Neuron (in vitro differentiated cells): ENCODE measurements around the gene SLC25A13.
"Not testable (repeated sequence)": the region's sequence is repeated elsewhere in the genome, so short reads cannot be mapped to it uniquely, and the experiment has no call there.

Experiments
- H2AFZ ChIP-seq: one replicate; pipeline ENCODE4 v1.6.1; 2013; ENCODE audit warnings: low read depth, mild to moderate bottlenecking, inconsistent platforms, low read length, moderate library complexity
- H3K27me3 ChIP-seq: one replicate; pipeline ENCODE4 v1.6.1; 2013; ENCODE audit warnings: low read length; ENCODE audit not compliant: insufficient read depth
- H3K36me3 ChIP-seq: one replicate; pipeline ENCODE4 v1.6.1; 2013; ENCODE audit warnings: low read length; ENCODE audit not compliant: insufficient read depth
- H3K4me1 ChIP-seq: one replicate; pipeline ENCODE4 v1.6.1; 2013; ENCODE audit warnings: low read length; ENCODE audit not compliant: insufficient read depth
- H3K4me3 ChIP-seq: 2 replicates; pipeline ENCODE4 v1.5.1; 2013; ENCODE audit warnings: mild to moderate bottlenecking, low read length, moderate library complexity
- H3K9me3 ChIP-seq: one replicate; pipeline ENCODE4 v1.6.1; 2013; ENCODE audit warnings: low read length

Gene SLC25A13

DNA sequence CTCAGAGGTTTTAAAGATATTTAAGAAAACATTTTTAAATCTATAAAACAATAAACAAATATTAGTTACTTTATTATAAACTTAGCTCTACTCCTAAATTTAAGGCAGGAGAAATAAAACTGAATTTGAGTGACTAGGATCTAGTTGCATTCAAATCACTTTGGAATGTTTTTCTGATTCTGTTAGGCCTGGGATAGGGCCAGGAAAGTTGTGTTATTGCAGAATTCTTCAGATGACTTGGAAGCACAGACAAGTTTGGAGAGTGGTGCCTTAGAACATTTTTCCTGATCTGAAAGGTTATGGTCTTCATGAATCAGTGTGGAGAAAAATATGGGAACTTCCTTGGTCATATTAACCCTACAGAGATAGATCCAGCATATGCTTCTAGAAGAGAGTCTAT is 15.6 kb upstream of the SLC25A13 start:
- Histone ChIP-seq H3K27me3 (no peaks in the 10 kb centered on the region), H3K36me3 (no peaks in the 10 kb centered on the region), H3K4me3 (no peak overlapping the region), H3K4me1 (no peaks in the 10 kb centered on the region), H3K9me3 (no peaks in the 10 kb centered on the region), H2AFZ (no peak overlapping the region)

DNA sequence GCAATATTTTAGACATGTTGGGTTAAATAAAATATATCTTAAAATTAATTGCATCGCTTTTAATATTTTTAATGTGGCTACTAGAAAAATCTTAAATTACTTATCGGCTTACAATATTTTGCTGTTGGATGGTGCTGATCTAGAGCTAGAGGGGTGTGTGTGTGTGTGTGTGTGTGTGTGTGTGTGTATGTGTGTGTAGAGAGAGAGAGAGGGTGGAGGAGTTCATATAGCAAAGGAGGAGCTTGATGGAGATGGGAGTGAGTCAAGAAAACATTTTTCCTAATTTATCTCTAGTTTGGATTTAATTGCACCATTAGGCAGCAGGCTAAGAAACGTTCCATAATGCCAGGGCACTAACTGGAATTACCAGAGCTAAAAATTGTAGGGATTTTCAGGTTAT is 10.4 kb upstream of the SLC25A13 start:
- H3K4me1 ChIP-seq = peaks cover 4% of the 10 kb centered on the region
- no peak overlapping the region for H2AFZ ChIP-seq
- H3K27me3 ChIP-seq = no peaks in the 10 kb centered on the region
- no peaks in the 10 kb centered on the region for H3K36me3 ChIP-seq
- no peaks in the 10 kb centered on the region for H3K9me3 ChIP-seq
- no peak overlapping the region for H3K4me3 ChIP-seq

DNA sequence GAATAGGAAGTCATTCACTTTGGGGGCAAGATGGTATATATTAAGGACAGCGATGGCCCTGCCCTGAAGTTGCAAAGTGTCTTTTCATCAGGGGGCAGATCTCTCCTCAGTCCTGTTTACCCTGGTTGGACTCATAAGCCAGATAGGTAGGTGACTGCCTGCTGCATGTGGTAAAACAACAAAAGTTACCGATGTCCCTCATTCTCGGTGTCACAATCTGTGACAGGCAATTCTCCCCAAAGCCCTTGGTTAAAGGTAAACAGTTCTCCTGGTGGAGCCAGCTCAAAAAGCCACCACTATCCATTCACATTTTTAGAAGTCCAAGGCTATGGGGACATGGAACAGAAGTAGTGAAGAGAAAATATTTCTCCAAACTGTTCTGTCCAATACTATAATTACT is 9.9 kb upstream of the SLC25A13 start:
- H3K4me1 ChIP-seq = peaks cover 4% of the 10 kb centered on the region
- no peaks in the 10 kb centered on the region for H3K27me3 ChIP-seq
- no peak overlapping the region for H2AFZ ChIP-seq
- no peaks in the 10 kb centered on the region for H3K9me3 ChIP-seq
- no peak overlapping the region for H3K4me3 ChIP-seq
- H3K36me3 ChIP-seq = no peaks in the 10 kb centered on the region

DNA sequence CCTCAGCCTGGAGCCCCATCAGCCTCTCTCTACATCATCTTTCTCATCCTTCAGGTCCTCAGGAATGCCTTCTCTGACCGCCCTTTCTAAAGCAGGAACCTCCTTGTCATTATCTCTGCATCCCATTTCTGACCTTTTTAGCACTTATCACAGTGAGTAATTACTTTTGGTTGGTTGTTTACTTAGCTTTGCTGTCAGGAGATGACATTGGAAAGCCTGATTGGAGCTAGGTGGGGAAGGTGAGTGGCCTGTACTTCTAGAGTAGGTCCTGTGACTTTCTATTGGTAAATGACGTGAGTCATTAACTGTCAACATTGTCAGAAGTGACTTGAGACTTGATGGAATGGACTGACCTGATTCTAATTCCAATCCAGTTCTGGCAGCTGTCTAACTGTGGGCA is 9.3 kb upstream of the SLC25A13 start:
- no peaks in the 10 kb centered on the region for H3K36me3 ChIP-seq
- H3K9me3 ChIP-seq = no peaks in the 10 kb centered on the region
- no peaks in the 10 kb centered on the region for H3K27me3 ChIP-seq
- no peak overlapping the region for H3K4me3 ChIP-seq
- H2AFZ ChIP-seq = no peak overlapping the region
- H3K4me1 ChIP-seq = peaks cover 4% of the 10 kb centered on the region

DNA sequence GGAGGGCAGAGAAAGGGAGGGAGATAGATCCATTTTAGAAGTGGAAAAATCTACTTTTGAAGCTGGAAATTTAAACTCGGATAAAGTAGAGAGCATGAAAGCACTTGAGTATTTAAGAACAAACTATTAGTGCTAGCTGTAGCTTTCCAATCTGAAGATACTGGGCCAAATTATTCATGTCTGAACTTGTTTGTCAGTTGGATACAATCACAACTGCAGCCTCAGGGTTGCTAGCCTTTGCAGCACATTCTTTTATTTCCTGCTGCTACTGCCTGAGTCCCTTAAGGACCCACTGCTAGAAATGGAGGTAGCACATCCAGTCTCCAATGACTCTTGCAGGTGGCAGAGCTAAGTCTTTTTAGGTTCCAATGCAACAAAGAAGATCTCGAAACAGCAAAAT is 8.3 kb upstream of the SLC25A13 start:
- Histone ChIP-seq H3K36me3 (no peaks in the 10 kb centered on the region), H2AFZ (peak overlapping the region; percentile 47), H3K4me3 (no peak overlapping the region), H3K27me3 (no peaks in the 10 kb centered on the region), H3K9me3 (no peaks in the 10 kb centered on the region), H3K4me1 (peaks cover 4% of the 10 kb centered on the region)

DNA sequence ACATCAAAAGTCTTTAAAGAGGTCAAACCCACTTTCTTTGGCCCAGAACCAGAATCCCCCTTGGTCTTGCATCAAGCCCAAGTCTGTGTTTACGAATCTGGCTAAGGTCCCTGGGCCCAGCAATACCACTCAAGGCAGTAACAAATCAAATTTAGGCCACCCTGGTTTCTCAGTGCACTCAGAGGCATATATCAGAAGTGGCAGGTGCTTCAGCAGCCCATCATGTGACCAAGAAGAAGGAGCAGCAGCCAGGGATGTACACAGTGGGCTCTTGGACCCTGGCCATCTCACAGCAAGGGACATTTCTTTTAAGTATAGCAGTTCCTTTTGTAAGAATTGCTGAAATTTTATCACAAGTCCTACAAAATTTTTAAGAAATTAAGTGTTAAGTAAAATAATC is 7.3 kb upstream of the SLC25A13 start:
- Histone ChIP-seq H3K4me1 (peaks cover 4% of the 10 kb centered on the region), H3K4me3 (no peak overlapping the region), H3K27me3 (no peaks in the 10 kb centered on the region), H3K36me3 (no peaks in the 10 kb centered on the region), H3K9me3 (no peaks in the 10 kb centered on the region), H2AFZ (no peak overlapping the region)

DNA sequence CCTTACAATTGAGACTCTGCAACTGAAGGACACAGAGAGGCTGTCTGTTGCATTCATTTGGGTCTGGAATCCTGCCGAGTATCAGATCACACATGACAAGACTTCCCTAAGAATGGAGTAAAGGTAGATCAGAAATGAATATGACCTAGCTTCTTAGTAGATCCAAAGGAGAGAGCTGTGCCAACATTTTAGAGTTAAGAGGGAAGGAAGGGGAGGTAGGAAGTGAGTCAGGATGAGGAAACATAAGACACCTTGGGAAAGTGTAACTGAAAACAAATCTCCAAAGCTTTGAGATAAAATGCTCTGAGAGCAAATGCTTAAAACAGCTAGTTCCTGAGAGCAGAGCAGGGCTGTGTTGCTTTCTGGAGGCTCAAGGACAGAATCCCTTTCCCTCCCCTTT is 6.1 kb upstream of the SLC25A13 start:
- Histone ChIP-seq H3K27me3 (no peaks in the 10 kb centered on the region), H3K4me1 (peaks cover 4% of the 10 kb centered on the region), H2AFZ (no peak overlapping the region), H3K36me3 (no peaks in the 10 kb centered on the region), H3K4me3 (no peak overlapping the region), H3K9me3 (no peaks in the 10 kb centered on the region)

DNA sequence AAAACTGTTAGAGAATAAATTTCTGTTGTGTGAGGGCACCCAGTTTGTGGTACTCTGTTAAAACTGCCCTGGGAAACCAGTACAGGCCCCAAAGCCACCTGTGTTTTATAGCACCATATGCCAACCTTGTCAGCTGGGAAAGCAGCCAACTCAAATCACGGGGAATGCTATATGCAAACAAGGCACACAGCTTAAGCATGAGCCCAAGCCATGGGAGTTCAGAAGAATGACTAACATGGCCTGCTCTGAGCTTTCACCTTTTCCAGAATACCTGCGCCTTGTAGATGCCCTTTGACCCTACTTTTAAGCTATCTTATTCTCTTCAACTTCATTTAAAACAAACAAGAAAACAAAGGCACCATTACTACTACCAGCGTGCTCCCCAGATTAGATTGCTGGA is 5.5 kb upstream of the SLC25A13 start:
- H2AFZ ChIP-seq = no peak overlapping the region
- H3K4me1 ChIP-seq = peaks cover 4% of the 10 kb centered on the region
- H3K27me3 ChIP-seq = no peaks in the 10 kb centered on the region
- H3K36me3 ChIP-seq = no peaks in the 10 kb centered on the region
- H3K4me3 ChIP-seq = no peak overlapping the region
- H3K9me3 ChIP-seq = no peaks in the 10 kb centered on the region

DNA sequence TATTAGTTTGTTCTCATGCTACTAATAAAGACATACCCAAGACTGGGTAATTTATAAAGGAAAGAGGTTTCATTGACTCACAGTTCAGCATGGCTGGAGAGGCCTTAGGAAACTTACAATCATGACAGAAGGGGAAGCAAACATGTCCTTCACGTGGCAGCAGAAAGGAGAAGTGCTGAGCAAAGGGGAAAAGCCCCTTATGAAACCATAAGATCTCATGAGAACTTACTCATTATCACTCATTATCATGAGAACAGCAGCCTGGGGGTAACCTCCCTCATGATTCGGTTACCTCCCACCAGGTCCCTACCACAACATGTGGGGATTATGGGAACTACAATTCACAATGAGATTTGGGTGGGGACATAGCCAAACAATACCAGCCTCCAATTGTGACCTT is 4.9 kb upstream of the SLC25A13 start:
- H3K27me3 ChIP-seq, H3K4me1 ChIP-seq, H3K36me3 ChIP-seq, H3K4me3 ChIP-seq, H2AFZ ChIP-seq, H3K9me3 ChIP-seq: not testable (repeated sequence)

DNA sequence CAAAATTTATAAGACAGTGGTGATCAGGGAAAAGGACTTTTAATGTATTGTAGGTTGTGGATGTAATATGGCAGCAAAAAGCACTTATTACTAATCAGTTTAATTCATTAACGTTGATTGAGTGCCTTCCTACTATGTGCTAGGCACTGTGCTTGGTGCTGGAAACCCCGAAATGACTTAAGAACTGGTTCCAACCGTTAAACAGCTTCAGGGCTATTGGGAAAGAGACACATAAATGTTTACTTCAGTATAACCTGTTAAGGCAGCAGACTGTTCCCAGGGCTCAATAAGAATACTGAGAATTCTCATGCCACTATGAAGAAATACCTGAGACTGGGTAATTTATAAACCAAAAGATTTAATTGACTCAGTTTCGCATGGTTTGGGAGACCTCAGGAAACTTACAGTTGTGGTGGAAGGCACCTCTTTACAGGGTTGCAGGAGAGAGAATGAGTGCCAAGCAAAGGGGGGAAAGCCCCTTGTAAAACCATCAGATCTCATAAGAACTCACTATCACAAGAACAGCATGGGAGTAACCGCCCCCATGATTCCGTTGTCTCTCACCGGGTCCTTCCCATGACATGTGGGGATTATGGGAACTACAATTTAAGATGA is 1.1 kb upstream of the SLC25A13 start:
- H3K4me3 ChIP-seq = no peak overlapping the region

DNA sequence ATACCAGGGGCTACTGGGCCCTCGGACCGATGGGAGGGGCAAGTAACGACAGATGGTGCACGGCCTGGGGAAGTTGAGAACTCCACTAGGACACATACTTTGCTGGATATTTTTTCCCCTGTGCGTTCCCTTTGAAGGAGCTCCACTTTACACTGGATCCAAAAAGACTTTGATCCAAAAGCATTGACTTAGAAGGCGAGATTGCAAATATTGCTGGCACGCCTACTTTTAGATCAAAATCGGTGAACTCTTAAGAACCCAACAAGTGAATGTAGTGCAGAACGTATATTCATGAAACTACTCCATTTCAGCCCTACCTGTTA is 436 bp upstream of the SLC25A13 start:
- peak overlapping the region; percentile 94 for H3K4me3 ChIP-seq
- H3K36me3 ChIP-seq = no peaks in the 10 kb centered on the region
- H3K9me3 ChIP-seq = no peaks in the 10 kb centered on the region
- peak overlapping the region; percentile 86 for H2AFZ ChIP-seq
- no peaks in the 10 kb centered on the region for H3K27me3 ChIP-seq
- peaks cover 11% of the 10 kb centered on the region for H3K4me1 ChIP-seq

More for the DNA sequence above, 1.1 kb upstream of the SLC25A13 start:
- Histone ChIP-seq H3K36me3 (no peaks in the 10 kb centered on the region), H3K9me3 (no peaks in the 10 kb centered on the region), H3K27me3 (no peaks in the 10 kb centered on the region), H2AFZ (no peak overlapping the region), H3K4me1 (peaks cover 11% of the 10 kb centered on the region)

DNA sequence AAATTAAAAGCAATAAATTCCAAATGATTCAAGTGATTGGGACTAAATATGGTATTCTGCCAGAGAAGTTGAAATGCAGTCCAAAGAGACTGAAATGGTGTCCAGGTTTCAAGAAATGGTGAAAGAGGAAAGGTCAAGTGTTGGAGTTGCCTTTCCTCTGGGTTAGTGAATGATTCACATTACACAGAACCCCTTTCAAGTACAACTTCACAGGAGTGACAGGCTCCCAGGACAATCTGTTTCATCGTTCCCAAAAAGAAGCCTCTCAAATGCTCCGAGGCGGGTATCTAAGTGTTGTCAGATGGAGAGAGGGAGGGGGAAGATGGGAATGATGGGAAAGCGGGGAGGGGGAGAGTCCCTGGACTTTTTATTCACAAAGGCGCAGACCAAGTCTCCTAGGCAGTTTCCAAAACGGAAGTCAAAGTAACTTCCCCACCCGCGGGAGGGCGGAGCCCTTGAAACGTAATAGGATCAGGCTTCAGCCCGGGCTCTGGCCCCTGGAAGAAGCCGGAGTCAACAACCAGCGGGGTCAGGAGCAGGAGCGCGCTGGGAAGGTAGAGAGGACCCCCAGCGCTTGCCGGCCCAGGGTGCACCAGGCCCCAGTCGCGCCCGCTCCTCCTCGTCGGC is 754 bp downstream of the SLC25A13 start:
- Histone ChIP-seq H3K27me3 (no peaks in the 10 kb centered on the region), H2AFZ (peak overlapping the region; percentile 86), H3K4me1 (peaks cover 11% of the 10 kb centered on the region), H3K9me3 (no peaks in the 10 kb centered on the region), H3K4me3 (peak overlapping the region; percentile 94), H3K36me3 (no peaks in the 10 kb centered on the region)

DNA sequence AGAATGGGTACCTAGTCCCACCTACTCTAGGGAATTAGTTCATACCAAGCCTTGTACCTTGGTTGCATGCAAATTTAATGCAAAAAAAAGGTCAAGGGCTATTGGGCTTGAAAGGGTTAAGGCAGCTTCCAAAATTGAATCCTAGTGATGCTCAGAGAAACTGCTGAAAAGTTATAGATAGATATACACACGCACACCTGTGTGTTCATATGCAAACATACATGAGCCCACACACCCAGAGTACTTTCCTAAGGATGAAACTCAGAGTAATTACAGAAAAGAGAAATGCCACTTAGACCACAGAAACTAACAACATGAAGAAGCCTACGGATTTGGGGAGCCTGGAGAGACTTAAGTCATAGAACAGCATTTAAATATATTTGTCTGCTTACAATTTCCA is 1.5 kb downstream of the SLC25A13 start:
- H3K4me1 ChIP-seq = peaks cover 11% of the 10 kb centered on the region
- H3K4me3 ChIP-seq = peak overlapping the region; percentile 94
- H3K36me3 ChIP-seq = no peaks in the 10 kb centered on the region
- no peaks in the 10 kb centered on the region for H3K9me3 ChIP-seq
- no peaks in the 10 kb centered on the region for H3K27me3 ChIP-seq
- no peak overlapping the region for H2AFZ ChIP-seq

DNA sequence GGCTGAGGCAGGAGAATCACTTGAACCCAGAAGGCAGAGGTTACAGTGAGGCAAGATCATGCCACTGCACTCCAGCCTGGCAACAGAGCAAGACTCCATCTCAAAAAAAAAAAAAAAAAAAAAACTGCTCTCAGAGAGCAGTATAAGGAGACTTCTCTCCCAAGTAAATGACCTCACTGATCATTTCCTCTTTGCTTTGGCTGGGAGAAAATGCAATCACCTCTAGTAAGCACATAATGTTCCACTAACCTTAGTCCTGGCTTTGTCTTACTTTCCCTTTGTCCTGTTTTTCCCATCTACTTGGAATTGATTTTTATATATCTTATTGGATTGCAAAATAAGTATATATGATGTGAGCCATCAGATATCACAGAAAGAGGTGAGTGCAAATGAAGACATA is 2.5 kb downstream of the SLC25A13 start:
- Histone ChIP-seq H3K27me3 (no peaks in the 10 kb centered on the region), H3K36me3 (no peaks in the 10 kb centered on the region), H3K4me3 (no peak overlapping the region), H3K4me1 (peaks cover 11% of the 10 kb centered on the region), H2AFZ (no peak overlapping the region), H3K9me3 (no peaks in the 10 kb centered on the region)
